HCT116 (cell line): ENCODE results near the gene ZNF91.

Source experiments
- ATF3 ChIP-seq: IDR thresholded peaks from 2 replicates; pipeline ENCODE4 v1.6.1; 2012
- CTCF ChIP-seq, 3 experiments: fragments of 200-600 bp in 1 of 3; sonication (generic) in 1 of 3; IDR thresholded peaks in 2 of 3; conservative IDR thresholded peaks in 1 of 3; 2 replicates each; pipeline ENCODE4 v1.5.1; 2012 to 2017; ENCODE audit warnings: low read depth in 2 of 3, low read length in 2 of 3, antibody characterized with exemption in 1 of 3, borderline replicate concordance in 1 of 3, control low read depth in 1 of 3, mild to moderate bottlenecking in 1 of 3, mixed read lengths in 1 of 3, mixed run types in 1 of 3, moderate library complexity in 1 of 3; ENCODE audit not compliant: insufficient read depth in 1 of 3
- EGR1 ChIP-seq: IDR thresholded peaks from 2 replicates; pipeline ENCODE4 v1.6.1; 2012; ENCODE audit warnings: low read depth
- ELF1 ChIP-seq: IDR thresholded peaks from 2 replicates; pipeline ENCODE4 v1.6.1; 2012; ENCODE audit warnings: low read depth, borderline replicate concordance
- EZH2 ChIP-seq: fragments of 200-600 bp; sonication (generic); IDR thresholded peaks from 2 replicates; pipeline ENCODE4 v1.6.1; 2017; ENCODE audit warnings: antibody characterized with exemption, mixed run types
- FOSL1 ChIP-seq: IDR thresholded peaks from 2 replicates; pipeline ENCODE4 v1.6.1; 2012; ENCODE audit warnings: low read depth
- POLR2A ChIP-seq: IDR thresholded peaks from 2 replicates; pipeline ENCODE4 v1.7.0; 2011; ENCODE audit warnings: borderline replicate concordance; ENCODE audit not compliant: insufficient read depth, insufficient read length; ENCODE audit errors: extremely low read depth
- SIN3A ChIP-seq: IDR thresholded peaks from 2 replicates; pipeline ENCODE4 v1.6.1; 2012; ENCODE audit warnings: low read depth
- TCF7L2 ChIP-seq: IDR thresholded peaks from 2 replicates; pipeline ENCODE4 v1.7.0; 2011; ENCODE audit warnings: borderline replicate concordance, inconsistent platforms; ENCODE audit not compliant: insufficient read depth, insufficient read length; ENCODE audit errors: extremely low read depth
- YY1 ChIP-seq: IDR thresholded peaks from 2 replicates; pipeline ENCODE4 v1.6.1; 2011; ENCODE audit warnings: low read length, low read depth, moderate library complexity, mild to moderate bottlenecking; ENCODE audit not compliant: insufficient replicate concordance; ENCODE audit errors: extremely low read depth
- ZBTB33 ChIP-seq: IDR thresholded peaks from 2 replicates; pipeline ENCODE4 v1.6.1; 2011; ENCODE audit warnings: mild to moderate bottlenecking, low read length, moderate library complexity; ENCODE audit not compliant: insufficient replicate concordance; ENCODE audit errors: extremely low read depth
- TF ChIP-seq, protein P1 (sequence below): IDR thresholded peaks from 2 replicates; pipeline ENCODE4 v1.6.1; 2012

DNA sequence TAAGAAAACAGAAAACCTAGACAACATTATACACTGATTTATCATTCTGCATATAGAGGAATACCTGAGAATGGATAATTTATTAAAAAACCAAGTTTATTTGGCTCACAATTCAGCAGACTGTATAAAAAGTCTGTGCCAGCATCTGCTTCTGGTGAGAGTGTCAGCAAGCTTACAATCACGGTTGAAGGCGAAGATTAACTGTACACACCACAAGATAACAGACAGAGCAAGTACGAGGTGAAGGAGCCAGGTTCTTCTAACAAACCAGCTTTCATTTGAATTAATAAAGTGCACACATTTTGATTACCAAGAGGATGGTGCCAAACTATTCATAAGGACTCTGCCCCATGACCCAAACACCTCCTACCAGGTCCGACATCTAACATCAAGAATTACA lies 28.8 kb downstream of the ZNF91 start:
- no peak for TF ChIP-seq CTCF (IDR thresholded peaks at IDR 0.05 in 2 of 3, conservative IDR thresholded peaks at IDR 0.05 in 1 of 3; ENCODE audit: borderline replicate concordance in 1 of 3, insufficient read depth in 1 of 3, low read depth in 2 of 3, low read length in 2 of 3)
- TF ChIP-seq EGR1 = no peak
- TF ChIP-seq EZH2 = no peak
- TF ChIP-seq POLR2A = no peak
- TF ChIP-seq, protein P1, sequence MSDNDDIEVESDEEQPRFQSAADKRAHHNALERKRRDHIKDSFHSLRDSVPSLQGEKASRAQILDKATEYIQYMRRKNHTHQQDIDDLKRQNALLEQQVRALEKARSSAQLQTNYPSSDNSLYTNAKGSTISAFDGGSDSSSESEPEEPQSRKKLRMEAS = no peak
- no peak for TF ChIP-seq YY1
- TF ChIP-seq ATF3 = no peak
- no peak for TF ChIP-seq TCF7L2
- TF ChIP-seq ZBTB33 = no peak
- TF ChIP-seq ELF1 = no peak
- TF ChIP-seq FOSL1 = no peak
- TF ChIP-seq SIN3A = no peak
